GM21423 (cell line): ENCODE measurements around the gene CRYBA4.
A peak's percentile ranks its signal among the peaks of the same experiment; 100 is the strongest.

ENCODE experiments used
- ATAC-seq: cut with Tn5 transposase; IDR thresholded peaks from one replicate; pipeline ENCODE4 v1.9.1; 2021; ENCODE audit warnings: mild to moderate bottlenecking, moderate library complexity; ENCODE audit not compliant: unreplicated experiment

Gene CRYBA4

GRCh38 chr22:26658671-26659478 is 37.1 kb downstream of the CRYBA4 start:
- ATAC-seq, result peak; percentile 59

- no peak for ATAC-seq
These were observed 38.6 kb downstream of the CRYBA4 start for GRCh38 chr22:26660356-26660755.

- ATAC-seq, result no peak
These were observed 39.3 kb downstream of the CRYBA4 start for GRCh38 chr22:26660961-26661578.

- no peak for ATAC-seq
These were observed 40.4 kb downstream of the CRYBA4 start for GRCh38 chr22:26662160-26662559.

GRCh38 chr22:26663374-26663923 is 41.7 kb downstream of the CRYBA4 start:
- no peak for ATAC-seq

- peak; percentile 15 for ATAC-seq
These were observed 44.1 kb downstream of the CRYBA4 start for GRCh38 chr22:26665813-26666231.

GRCh38 chr22:26667140-26667539 is 45.4 kb downstream of the CRYBA4 start:
- ATAC-seq, result no peak

GRCh38 chr22:26669060-26669481 is 47.3 kb downstream of the CRYBA4 start:
- no peak for ATAC-seq

- ATAC-seq, result no peak
These were observed 48.7 kb downstream of the CRYBA4 start for GRCh38 chr22:26670459-26670858.

GRCh38 chr22:26671317-26672059 is 49.7 kb downstream of the CRYBA4 start:
- no peak for ATAC-seq

- ATAC-seq, result peak; percentile 7
These were observed 50.3 kb downstream of the CRYBA4 start for GRCh38 chr22:26672060-26672471.

- ATAC-seq, result peak; percentile 65
These were observed 51.1 kb downstream of the CRYBA4 start for GRCh38 chr22:26672590-26673468.

GRCh38 chr22:26673486-26673885 is 51.7 kb downstream of the CRYBA4 start:
- ATAC-seq, result no peak

GRCh38 chr22:26674211-26675190 is 52.7 kb downstream of the CRYBA4 start:
- ATAC-seq, result no peak

GRCh38 chr22:26675687-26676268 is 54.0 kb downstream of the CRYBA4 start:
- no peak for ATAC-seq

- ATAC-seq, result no peak
These were observed 55.5 kb downstream of the CRYBA4 start for GRCh38 chr22:26677217-26677616.

GRCh38 chr22:26679003-26679629 is 57.4 kb downstream of the CRYBA4 start:
- ATAC-seq, result no peak
